ENCODE data around the gene PAEP. TPM values are rescaled to one million over a fixed set of nuclear protein-coding genes. Genes with fewer than 3 reads are reported as not detected.

The PAEP gene
- total RNA-seq, 3 donors from 2014 or later: not detected

DNA sequence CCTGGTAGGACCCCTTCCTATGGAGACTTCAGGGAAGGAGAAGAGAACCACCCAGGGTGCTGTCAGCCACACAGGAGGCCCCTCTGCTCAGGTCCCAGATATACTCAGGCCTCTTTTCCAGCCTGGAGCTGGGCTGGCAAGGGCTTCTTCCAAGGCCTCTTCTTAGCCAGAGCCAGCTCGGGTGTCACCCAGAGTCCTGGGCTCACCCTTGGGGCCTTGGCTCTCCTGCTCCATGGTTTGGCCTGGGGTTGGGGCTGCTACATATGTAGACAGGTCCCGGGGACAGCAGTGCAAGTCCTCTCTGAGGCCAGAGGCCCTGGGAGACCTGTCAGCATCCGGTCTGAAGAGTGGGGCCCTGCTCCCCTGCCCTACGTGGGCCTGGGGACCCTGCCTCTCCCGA is 22.8 kb downstream of the PAEP start:
- H3K27me3 ChIP-seq: peaks cover 0 to 28% of the 10 kb centered on the region in 2 donors
- no peaks in the 10 kb centered on the region for H3K36me3 ChIP-seq
- TF ChIP-seq POLR2AphosphoS5 (IDR thresholded peaks at IDR 0.05) (no peak), POLR2A (IDR thresholded peaks at IDR 0.05) (no peak)
- TF ChIP-seq, protein P1, sequence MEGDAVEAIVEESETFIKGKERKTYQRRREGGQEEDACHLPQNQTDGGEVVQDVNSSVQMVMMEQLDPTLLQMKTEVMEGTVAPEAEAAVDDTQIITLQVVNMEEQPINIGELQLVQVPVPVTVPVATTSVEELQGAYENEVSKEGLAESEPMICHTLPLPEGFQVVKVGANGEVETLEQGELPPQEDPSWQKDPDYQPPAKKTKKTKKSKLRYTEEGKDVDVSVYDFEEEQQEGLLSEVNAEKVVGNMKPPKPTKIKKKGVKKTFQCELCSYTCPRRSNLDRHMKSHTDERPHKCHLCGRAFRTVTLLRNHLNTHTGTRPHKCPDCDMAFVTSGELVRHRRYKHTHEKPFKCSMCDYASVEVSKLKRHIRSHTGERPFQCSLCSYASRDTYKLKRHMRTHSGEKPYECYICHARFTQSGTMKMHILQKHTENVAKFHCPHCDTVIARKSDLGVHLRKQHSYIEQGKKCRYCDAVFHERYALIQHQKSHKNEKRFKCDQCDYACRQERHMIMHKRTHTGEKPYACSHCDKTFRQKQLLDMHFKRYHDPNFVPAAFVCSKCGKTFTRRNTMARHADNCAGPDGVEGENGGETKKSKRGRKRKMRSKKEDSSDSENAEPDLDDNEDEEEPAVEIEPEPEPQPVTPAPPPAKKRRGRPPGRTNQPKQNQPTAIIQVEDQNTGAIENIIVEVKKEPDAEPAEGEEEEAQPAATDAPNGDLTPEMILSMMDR (IDR thresholded peaks at IDR 0.05): no peak
- no peaks in the 10 kb centered on the region for H3K9me3 ChIP-seq
- H3K4me3 ChIP-seq: no peak overlapping the region
- intact Hi-C loops (cut with DNase I; ENCODE audit: low total_unique reads): no loop called here
- H3K4me1 ChIP-seq: no peaks in the 10 kb centered on the region
- DNase-seq (ENCODE audit: low spot score in 2 of 2): no peak
- no peak overlapping the region for H3K27ac ChIP-seq

DNA sequence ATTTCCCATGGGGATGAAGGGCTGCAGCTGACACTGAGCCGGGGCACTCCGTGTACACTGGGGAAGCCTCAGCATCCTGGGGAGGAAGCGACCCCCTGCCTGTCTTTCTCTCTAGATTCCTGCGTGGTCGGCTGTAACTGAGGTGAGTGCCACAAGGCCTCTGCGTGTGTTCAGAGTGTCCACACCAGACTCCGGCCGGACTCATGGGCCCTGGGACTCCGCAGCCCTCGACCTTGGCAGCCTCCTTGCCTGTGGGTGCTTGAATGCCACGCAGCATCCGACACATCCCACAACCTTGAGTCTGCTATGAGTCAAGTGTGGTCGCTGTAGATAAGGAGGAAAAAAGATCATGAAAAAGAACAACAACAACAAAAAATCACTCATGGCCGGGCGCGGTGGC is 23.4 kb downstream of the PAEP start:
- no peaks in the 10 kb centered on the region for H3K36me3 ChIP-seq
- no peak overlapping the region for H3K27ac ChIP-seq
- peaks cover 0 to 28% of the 10 kb centered on the region in 2 donors for H3K27me3 ChIP-seq
- no peaks in the 10 kb centered on the region for H3K4me1 ChIP-seq
- no peak for DNase-seq (ENCODE audit: low spot score in 2 of 2)
- no peak overlapping the region for H3K4me3 ChIP-seq
- no peaks in the 10 kb centered on the region for H3K9me3 ChIP-seq
- intact Hi-C loops (cut with DNase I; ENCODE audit: low total_unique reads): no loop called here
- TF ChIP-seq POLR2A (IDR thresholded peaks at IDR 0.05) (no peak), POLR2AphosphoS5 (IDR thresholded peaks at IDR 0.05) (no peak)
- TF ChIP-seq, protein P1 (IDR thresholded peaks at IDR 0.05): no peak

DNA sequence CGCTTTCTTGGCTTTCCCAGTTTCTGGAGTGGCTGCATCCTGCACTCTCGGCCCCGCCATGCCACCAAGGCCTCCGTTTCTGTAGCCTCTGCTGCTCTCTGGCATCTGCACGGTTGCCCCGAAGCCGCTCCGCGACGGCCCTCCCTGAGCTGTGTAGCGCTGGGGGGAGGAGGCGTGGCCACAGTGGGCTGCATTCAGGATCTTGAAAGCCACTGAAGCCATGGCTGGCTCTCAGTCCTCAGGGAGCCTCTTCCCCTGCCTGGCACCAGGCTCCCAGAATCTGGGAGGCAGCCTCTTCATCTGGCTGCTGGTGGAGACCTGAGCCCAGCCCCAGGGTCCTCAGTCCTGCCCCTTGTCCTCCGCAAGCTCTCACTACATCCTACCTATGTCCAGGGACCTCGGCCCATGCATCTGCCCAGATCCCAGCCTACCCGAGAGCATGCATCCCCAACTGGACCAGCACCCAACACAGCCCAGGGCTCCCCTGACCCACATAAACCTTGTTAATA is 25.1 kb downstream of the PAEP start:
- Histone ChIP-seq H3K36me3 (no peaks in the 10 kb centered on the region), H3K4me3 (no peak overlapping the region), H3K27ac (no peak overlapping the region), H3K9me3 (no peaks in the 10 kb centered on the region), H3K27me3 (peaks cover 0 to 22% of the 10 kb centered on the region in 2 donors), H3K4me1 (no peaks in the 10 kb centered on the region)
- TF ChIP-seq POLR2A (IDR thresholded peaks at IDR 0.05) (no peak), POLR2AphosphoS5 (IDR thresholded peaks at IDR 0.05) (no peak)
- TF ChIP-seq, protein P1 (IDR thresholded peaks at IDR 0.05): no peak
- no peak for DNase-seq (ENCODE audit: low spot score in 2 of 2)
- intact Hi-C loops (cut with DNase I; ENCODE audit: low total_unique reads): no loop called here

DNA sequence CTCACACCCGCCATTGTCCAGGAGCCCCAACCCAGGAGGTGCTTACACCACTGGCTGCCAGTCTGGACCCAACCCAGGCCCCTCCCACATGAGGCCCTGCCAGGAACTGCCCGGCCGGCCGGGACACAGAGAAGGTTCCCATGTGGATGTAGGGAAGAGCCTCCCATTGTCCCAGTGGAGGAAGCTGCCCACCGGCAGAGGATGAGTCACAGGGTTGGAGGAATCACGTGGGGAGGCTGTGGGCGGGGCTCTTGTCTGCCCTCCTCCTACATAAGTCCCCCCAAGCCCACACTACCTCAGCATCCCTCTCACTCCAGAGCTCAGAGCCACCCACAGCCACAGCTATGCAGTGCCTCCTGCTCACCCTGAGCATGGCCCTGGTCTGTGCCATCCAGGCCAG is 26.1 kb downstream of the PAEP start:
- no peaks in the 10 kb centered on the region for H3K9me3 ChIP-seq
- TF ChIP-seq POLR2A (IDR thresholded peaks at IDR 0.05) (no peak), POLR2AphosphoS5 (IDR thresholded peaks at IDR 0.05) (no peak)
- TF ChIP-seq, protein P1 (IDR thresholded peaks at IDR 0.05): no peak
- H3K4me1 ChIP-seq: no peaks in the 10 kb centered on the region
- no peak overlapping the region for H3K4me3 ChIP-seq
- H3K27me3 ChIP-seq: peaks cover 0 to 32% of the 10 kb centered on the region in 2 donors
- no peaks in the 10 kb centered on the region for H3K36me3 ChIP-seq
- intact Hi-C loops (cut with DNase I; ENCODE audit: low total_unique reads): no loop called here
- H3K27ac ChIP-seq: no peak overlapping the region
- no peak for DNase-seq (ENCODE audit: low spot score in 2 of 2)

DNA sequence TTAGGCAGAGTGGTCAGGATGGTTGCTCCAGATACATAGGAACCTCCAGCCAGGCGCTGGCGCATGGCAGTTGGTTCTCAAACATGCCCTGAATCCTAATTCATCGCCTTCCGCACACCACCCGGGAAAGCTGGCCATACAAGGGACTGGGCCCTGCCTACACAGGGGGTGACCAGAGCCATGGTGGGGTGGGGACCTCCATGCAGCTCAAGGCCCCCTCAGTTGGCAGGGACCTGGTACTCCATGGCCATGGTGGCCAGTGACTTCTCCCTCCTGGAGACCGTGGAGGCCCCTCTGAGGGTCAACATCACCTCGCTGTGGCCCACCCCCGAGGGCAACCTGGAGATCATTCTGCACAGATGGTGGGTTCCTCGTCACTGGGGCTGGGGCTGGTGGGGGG is 26.8 kb downstream of the PAEP start:
- DNase-seq (ENCODE audit: low spot score in 2 of 2): no peak
- Histone ChIP-seq H3K9me3 (no peaks in the 10 kb centered on the region), H3K36me3 (no peaks in the 10 kb centered on the region), H3K4me1 (no peaks in the 10 kb centered on the region), H3K27ac (no peak overlapping the region), H3K27me3 (peaks cover 0 to 32% of the 10 kb centered on the region in 2 donors), H3K4me3 (no peak overlapping the region)
- intact Hi-C loops (cut with DNase I; ENCODE audit: low total_unique reads): no loop called here
- TF ChIP-seq POLR2A (IDR thresholded peaks at IDR 0.05) (no peak), POLR2AphosphoS5 (IDR thresholded peaks at IDR 0.05) (no peak)
- TF ChIP-seq, protein P1 (IDR thresholded peaks at IDR 0.05): no peak

Measured in breast epithelium (tissue), 4 donors.